Neural progenitor cell (in vitro differentiated cells): ENCODE results near the gene NDUFB5. TPM values are rescaled to one million over a fixed set of nuclear protein-coding genes. Genes with fewer than 3 reads are reported as not detected.
A peak's percentile ranks its signal among the peaks of the same experiment; 100 is the strongest.

Experiments
- DNase-seq: peaks from one replicate; pipeline ENCODE4 v3.0.0-alpha.2; 2016; ENCODE audit warnings: low spot score
- H2AFZ ChIP-seq: fragments of 200-600 bp; sonication (generic); replicated peaks from 2 replicates; pipeline ENCODE4 v1.6.1; 2016; ENCODE audit warnings: antibody characterized with exemption
- H3F3A ChIP-seq: fragments of 200-600 bp; sonication (generic); 2 replicates; pipeline ENCODE4 v1.6.1; 2016; ENCODE audit warnings: antibody characterized with exemption, low read depth
- H3K27ac ChIP-seq: fragments of 200-600 bp; sonication (generic); 2 replicates; pipeline ENCODE4 v1.5.1; 2016; ENCODE audit warnings: mild to moderate bottlenecking
- H3K27me3 ChIP-seq: fragments of 200-600 bp; sonication (generic); 2 replicates; pipeline ENCODE4 v1.6.1; 2016; ENCODE audit warnings: mild to moderate bottlenecking, moderate library complexity
- H3K36me3 ChIP-seq: fragments of 200-600 bp; sonication (generic); 2 replicates; pipeline ENCODE4 v1.5.1; 2016
- H3K4me1 ChIP-seq: fragments of 200-600 bp; sonication (generic); 2 replicates; pipeline ENCODE4 v1.6.1; 2016; ENCODE audit warnings: mixed run types
- H3K4me2 ChIP-seq: fragments of 200-600 bp; sonication (generic); 2 replicates; pipeline ENCODE4 v1.6.1; 2016
- H3K4me3 ChIP-seq: fragments of 200-600 bp; sonication (generic); 2 replicates; pipeline ENCODE4 v1.5.1; 2016
- H3K79me2 ChIP-seq: fragments of 200-600 bp; sonication (generic); 2 replicates; pipeline ENCODE4 v1.6.1; 2016; ENCODE audit warnings: low read depth
- H3K9ac ChIP-seq: fragments of 200-600 bp; sonication (generic); 2 replicates; pipeline ENCODE4 v1.6.1; 2016
- H3K9me3 ChIP-seq: fragments of 200-600 bp; sonication (generic); 2 replicates; pipeline ENCODE4 v1.5.1; 2016; ENCODE audit warnings: low read depth
- H4K20me1 ChIP-seq: fragments of 200-600 bp; sonication (generic); 2 replicates; pipeline ENCODE4 v1.6.1; 2016; ENCODE audit warnings: low read depth
- H3K27ac Mint-ChIP-seq: 3 replicates; pipeline ENCODE4 v1.8.0; 2021; ENCODE audit warnings: mixed read lengths
- H3K27me3 Mint-ChIP-seq: 2 replicates; pipeline ENCODE4 v1.8.0; 2022; ENCODE audit warnings: low read depth, mild to moderate bottlenecking, inconsistent platforms, moderate library complexity, mixed read lengths; ENCODE audit not compliant: insufficient read depth
- H3K36me3 Mint-ChIP-seq: 3 replicates; pipeline ENCODE4 v1.8.0; 2021; ENCODE audit warnings: mixed read lengths
- H3K4me1 Mint-ChIP-seq: 3 replicates; pipeline ENCODE4 v1.8.0; 2021; ENCODE audit warnings: mixed read lengths
- H3K4me3 Mint-ChIP-seq: 3 replicates; pipeline ENCODE4 v1.8.0; 2021; ENCODE audit warnings: mild to moderate bottlenecking, moderate library complexity, mixed read lengths
- H3K9me3 Mint-ChIP-seq: 3 replicates; pipeline ENCODE4 v1.8.0; 2020; ENCODE audit warnings: mixed read lengths
- EZH2 ChIP-seq: fragments of 200-600 bp; sonication (generic); IDR thresholded peaks from 2 replicates; pipeline ENCODE4 v1.6.1; 2017; ENCODE audit warnings: antibody characterized with exemption, mild to moderate bottlenecking, moderate library complexity
- EZH2phosphoT487 ChIP-seq: fragments of 200-600 bp; sonication (generic); IDR thresholded peaks from 2 replicates; pipeline ENCODE4 v1.6.1; 2017; ENCODE audit warnings: antibody characterized with exemption
- total RNA-seq: library from RNA; depleted of rRNA; stranded (reverse); fragments of >200 nt; gene quantifications from 2 replicates; pipeline ENCODE4 v1.2.3, GENCODE V29; 2015; ENCODE audit warnings: low replicate concordance
- TF ChIP-seq, protein P1 (sequence below): fragments of 200-600 bp; sonication (generic); IDR thresholded peaks from 2 replicates; pipeline ENCODE4 v1.5.1; 2017; ENCODE audit warnings: antibody characterized with exemption, mild to moderate bottlenecking

NDUFB5 gene
- total RNA-seq, 1 donor from 2014 or later, result 193 TPM

GRCh38 chr3:179603831-179604230, 763 bp upstream of the NDUFB5 start:
- Histone ChIP-seq H3K4me1 (peaks cover 8% of the 10 kb centered on the region), H3K4me3 (peak overlapping the region; percentile 72), H3K4me2 (peak overlapping the region; percentile 91), H3F3A (no peaks in the 10 kb centered on the region), H3K9me3 (no peaks in the 10 kb centered on the region), H3K79me2 (peaks cover 55% of the 10 kb centered on the region), H4K20me1 (peaks cover 9% of the 10 kb centered on the region), H3K36me3 (peaks cover 19% of the 10 kb centered on the region), H3K9ac (peak overlapping the region; percentile 98), H3K27ac (no peak overlapping the region), H3K27me3 (no peaks in the 10 kb centered on the region), H2AFZ (peak overlapping the region; percentile 95)
- TF ChIP-seq EZH2phosphoT487 (no peak), EZH2 (no peak)
- TF ChIP-seq, protein P1, sequence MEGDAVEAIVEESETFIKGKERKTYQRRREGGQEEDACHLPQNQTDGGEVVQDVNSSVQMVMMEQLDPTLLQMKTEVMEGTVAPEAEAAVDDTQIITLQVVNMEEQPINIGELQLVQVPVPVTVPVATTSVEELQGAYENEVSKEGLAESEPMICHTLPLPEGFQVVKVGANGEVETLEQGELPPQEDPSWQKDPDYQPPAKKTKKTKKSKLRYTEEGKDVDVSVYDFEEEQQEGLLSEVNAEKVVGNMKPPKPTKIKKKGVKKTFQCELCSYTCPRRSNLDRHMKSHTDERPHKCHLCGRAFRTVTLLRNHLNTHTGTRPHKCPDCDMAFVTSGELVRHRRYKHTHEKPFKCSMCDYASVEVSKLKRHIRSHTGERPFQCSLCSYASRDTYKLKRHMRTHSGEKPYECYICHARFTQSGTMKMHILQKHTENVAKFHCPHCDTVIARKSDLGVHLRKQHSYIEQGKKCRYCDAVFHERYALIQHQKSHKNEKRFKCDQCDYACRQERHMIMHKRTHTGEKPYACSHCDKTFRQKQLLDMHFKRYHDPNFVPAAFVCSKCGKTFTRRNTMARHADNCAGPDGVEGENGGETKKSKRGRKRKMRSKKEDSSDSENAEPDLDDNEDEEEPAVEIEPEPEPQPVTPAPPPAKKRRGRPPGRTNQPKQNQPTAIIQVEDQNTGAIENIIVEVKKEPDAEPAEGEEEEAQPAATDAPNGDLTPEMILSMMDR, result no peak
- H3K9me3 Mint-ChIP-seq, result no peaks in the 10 kb centered on the region
- peak overlapping the region; percentile 100 for H3K4me3 Mint-ChIP-seq
- H3K4me1 Mint-ChIP-seq, result peaks cover 11% of the 10 kb centered on the region
- H3K27me3 Mint-ChIP-seq, result no peaks in the 10 kb centered on the region
- H3K27ac Mint-ChIP-seq, result peak overlapping the region; percentile 97
- DNase-seq, result no peak
- peaks cover 10% of the 10 kb centered on the region for H3K36me3 Mint-ChIP-seq

DNA sequence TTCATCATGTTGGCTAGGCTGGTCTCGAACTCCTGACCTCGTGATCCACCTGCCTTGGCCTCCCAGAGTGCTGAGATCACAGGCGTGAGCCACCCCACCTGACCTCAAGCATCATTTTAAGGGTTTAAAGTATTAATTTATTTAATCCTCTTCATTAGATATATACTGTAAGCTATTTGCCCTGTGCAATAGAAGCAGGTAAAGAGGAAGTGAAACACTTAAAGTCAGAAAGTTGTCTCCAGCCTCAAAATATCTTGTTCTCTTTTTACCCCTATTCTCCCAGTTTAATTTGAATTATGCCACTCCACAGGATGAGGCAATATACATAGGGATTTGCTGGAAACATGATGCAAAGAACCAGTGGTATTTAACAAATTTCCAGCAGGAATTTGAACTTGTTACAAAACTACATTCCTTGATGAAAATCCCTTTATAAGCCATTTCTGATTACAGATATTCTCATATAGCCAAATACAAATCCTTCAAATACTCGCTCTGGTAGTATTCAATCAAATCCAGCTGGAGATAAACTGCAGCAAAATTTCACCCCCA, 2.0 kb downstream of the NDUFB5 start:
- Mint-ChIP-seq H3K4me3 (peak overlapping the region; percentile 49), H3K4me1 (peaks cover 11% of the 10 kb centered on the region), H3K36me3 (peaks cover 10% of the 10 kb centered on the region), H3K27me3 (no peaks in the 10 kb centered on the region), H3K9me3 (no peaks in the 10 kb centered on the region), H3K27ac (no peak overlapping the region)
- Histone ChIP-seq H3K27me3 (no peaks in the 10 kb centered on the region), H3K9ac (no peak overlapping the region), H3K79me2 (peaks cover 48% of the 10 kb centered on the region), H3K4me2 (no peak overlapping the region), H3F3A (no peaks in the 10 kb centered on the region), H3K4me1 (peaks cover 8% of the 10 kb centered on the region), H2AFZ (no peak overlapping the region), H4K20me1 (peaks cover 9% of the 10 kb centered on the region), H3K4me3 (no peak overlapping the region), H3K36me3 (peaks cover 4% of the 10 kb centered on the region), H3K9me3 (no peaks in the 10 kb centered on the region), H3K27ac (no peak overlapping the region)
- no peak for DNase-seq
- TF ChIP-seq EZH2phosphoT487 (no peak), EZH2 (no peak)
- TF ChIP-seq, protein P1, result no peak

DNA sequence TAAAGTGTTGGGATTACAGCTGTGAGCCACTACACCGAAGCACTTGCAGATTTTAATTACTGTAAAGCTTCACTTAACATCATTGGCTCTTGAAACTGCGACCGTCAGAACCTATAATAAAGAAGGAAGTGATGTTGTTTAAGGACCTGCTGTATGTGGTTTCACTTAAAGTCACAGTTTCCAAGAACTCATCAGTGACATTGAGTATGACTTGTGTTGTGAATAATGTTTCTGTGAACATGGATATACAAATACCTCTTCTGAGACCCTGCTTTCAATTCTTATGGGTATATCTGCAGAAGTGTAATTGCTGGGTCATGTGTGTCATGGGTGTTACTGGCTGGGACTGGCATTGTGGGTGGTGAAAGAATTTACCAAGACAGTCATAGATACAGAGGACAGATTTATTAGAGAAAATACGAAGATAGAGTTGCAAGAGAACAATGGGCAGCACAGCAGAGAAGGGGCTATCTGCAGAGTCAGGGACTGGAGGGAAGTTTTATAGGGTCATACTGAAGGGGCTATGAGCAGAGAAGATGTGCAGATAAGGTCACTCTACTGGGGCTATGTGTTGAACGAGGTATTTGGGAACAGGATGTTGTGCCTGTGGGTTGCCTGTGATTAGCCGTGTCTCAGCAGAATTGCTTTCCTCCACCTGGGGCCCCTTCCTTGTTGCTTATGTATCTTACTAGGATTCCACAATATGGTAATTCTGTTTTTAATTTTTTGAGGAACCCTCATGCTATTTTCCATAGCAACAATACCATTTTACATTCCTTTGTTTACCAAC, 4.5 kb downstream of the NDUFB5 start:
- H3K4me3 ChIP-seq, result no peak overlapping the region
- Mint-ChIP-seq H3K36me3 (peaks cover 10% of the 10 kb centered on the region), H3K27ac (no peak overlapping the region), H3K4me3 (no peak overlapping the region), H3K9me3 (no peaks in the 10 kb centered on the region), H3K4me1 (peaks cover 7% of the 10 kb centered on the region), H3K27me3 (no peaks in the 10 kb centered on the region)
- no peak overlapping the region for H3K9ac ChIP-seq
- H3K36me3 ChIP-seq, result no peaks in the 10 kb centered on the region
- H3K9me3 ChIP-seq, result no peaks in the 10 kb centered on the region
- H3K27ac ChIP-seq, result no peak overlapping the region
- DNase-seq, result no peak
- H3F3A ChIP-seq, result no peaks in the 10 kb centered on the region
- peaks cover 23% of the 10 kb centered on the region for H3K79me2 ChIP-seq
- TF ChIP-seq EZH2, result no peak
- TF ChIP-seq EZH2phosphoT487, result no peak
- TF ChIP-seq, protein P1, result no peak
- H3K27me3 ChIP-seq, result no peaks in the 10 kb centered on the region
- H4K20me1 ChIP-seq, result no peaks in the 10 kb centered on the region
- no peaks in the 10 kb centered on the region for H3K4me1 ChIP-seq
- H3K4me2 ChIP-seq, result no peak overlapping the region
- H2AFZ ChIP-seq, result no peak overlapping the region
